ENCODE data around the gene SLC22A16.

The SLC22A16 gene

DNA sequence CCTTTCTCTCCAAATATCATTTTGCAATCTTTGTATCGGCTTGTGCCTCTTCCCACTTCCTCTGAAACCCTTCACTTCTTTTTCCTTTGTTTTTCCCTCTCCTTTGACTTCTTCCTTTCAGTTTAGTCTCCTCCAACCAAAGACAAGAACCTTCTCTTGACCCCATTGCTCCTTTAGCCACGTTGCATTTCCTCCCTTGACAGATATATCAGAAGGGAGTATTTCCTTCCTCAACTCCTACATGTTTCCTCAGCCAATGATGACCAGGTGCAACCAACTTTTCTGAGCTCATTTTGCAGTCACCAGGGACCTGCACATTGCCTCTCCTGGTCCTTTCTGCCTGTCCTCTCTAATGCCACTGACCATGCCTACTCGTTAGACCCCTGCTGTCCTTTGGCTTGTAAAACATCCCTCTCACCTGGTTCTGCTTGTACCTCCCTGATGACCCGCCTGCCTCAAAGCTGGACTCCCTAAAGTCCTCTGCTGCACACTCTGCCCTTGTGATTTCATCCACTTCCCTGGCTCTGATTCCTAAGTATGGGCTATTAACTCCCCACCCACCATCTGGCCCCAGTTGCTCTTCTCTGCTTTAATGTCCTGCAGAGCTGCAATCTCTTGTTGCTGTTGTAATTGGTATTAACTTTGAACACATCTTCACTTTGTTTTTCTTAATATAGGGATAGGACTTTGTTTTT is 27.4 kb downstream of the SLC22A16 start:
- no peak for DNase-seq (ENCODE audit: low read depth in 4 of 4, low spot score in 1 of 4)

DNA sequence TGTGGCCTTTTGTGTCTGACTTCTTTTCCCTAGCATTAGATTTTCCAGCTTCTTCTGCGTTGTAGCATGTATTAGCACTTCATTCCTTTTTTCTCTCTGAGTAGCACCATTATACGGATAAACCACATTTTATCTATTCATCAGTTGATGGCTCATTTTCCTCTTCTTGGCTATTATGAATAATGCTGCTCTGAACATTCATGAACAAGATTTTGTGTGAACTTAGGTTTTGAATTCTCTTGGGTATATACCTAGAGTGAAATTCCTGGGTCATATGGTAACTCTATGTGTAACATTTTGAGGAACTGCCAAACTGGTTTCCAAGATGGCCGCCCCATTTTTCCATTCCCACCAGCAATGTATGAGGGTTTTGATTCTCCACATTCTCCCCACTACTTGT is 28.7 kb downstream of the SLC22A16 start:
- DNase-seq (ENCODE audit: low read depth in 4 of 4, low spot score in 1 of 4), result no peak

DNA sequence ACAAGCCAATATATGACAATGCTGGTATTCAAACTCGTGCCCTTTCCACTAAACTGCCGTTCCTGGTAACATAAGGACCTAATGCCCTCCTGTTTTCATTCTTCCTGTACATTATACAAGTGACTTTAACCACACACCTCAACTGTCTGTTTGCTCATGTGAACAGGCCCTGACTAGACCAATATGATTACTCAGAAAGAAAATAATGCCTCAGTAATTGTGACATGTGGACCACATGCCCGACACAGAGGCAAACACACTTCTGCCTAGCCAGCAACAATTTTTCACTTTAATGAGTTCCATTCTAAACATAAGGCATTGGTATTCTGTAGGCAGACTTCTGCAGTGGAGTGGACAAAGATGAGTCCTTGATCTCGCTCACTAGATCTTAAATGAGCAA is 30.0 kb downstream of the SLC22A16 start:
- DNase-seq (ENCODE audit: low read depth in 4 of 4, low spot score in 1 of 4), result no peak

DNA sequence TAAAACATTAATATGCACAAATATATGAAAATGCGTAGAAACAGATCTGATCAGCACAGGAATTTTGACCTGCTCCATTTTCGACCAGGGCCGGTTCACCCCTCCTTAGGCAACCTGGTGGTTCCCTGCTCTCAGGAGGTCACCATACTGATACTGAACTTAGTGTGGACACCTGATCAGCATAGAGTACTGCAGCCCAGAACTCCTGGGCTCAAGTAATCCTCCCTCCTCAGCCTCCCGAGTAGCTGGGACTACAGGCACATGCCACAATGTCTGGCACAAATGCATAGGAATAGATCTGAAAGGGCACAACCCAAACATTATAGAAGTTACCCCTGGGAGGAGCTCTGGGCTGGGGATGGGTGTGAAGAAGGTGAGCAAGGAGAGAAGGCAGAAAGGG is 36.4 kb downstream of the SLC22A16 start:
- no peak for DNase-seq (ENCODE audit: low read depth in 4 of 4, low spot score in 1 of 4)

DNA sequence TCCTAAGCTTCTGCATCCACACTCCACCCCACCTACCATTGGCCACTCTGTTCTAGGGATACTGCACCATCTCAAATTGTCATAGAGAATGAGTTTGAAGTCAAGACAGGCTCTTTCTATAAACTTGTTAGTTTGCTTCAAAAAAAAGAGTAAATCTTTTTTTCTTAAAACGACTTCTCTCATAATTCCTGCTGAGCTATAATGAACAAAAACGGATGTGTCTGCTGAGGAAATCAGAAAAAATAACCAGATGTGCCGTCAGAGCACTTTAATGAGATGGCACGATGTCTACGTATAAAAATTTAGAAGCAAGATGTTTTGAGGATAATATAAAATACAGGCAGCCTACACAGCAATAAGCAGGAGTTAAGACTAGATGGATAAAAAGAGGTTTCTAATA is 37.1 kb downstream of the SLC22A16 start:
- DNase-seq (ENCODE audit: low read depth in 4 of 4, low spot score in 1 of 4), result no peak

DNA sequence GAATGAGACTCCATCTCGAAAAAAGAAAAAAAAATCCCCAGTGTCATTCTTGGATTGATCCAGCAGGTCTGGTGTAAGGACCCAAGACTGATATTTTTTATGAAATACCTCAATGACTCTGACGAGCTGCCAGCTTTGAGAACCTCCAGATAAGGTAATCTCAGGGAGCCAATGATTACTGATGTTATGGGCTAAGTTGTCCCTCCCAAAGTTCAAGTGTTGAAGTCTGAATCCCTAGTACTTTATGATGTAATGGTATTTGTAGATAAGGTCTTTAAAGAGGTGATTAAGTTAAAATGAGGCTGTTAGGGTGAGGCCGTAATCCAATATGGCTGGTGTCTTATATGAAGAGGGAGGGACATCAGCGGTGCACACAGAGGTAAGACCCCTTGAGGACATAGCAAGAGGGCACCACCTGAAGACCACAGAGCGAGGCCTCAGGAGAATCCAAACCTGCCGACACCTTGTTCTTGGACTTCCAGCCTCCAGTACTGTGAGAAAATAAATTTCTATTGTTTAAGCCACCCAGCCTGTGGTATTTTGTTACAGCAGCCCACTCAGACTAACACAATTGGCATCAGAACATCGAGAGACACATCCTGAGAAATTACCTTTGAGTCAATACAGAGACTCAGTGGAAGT is 41.3 kb downstream of the SLC22A16 start:
- DNase-seq (ENCODE audit: low read depth in 4 of 4, low spot score in 1 of 4), result no peak

DNA sequence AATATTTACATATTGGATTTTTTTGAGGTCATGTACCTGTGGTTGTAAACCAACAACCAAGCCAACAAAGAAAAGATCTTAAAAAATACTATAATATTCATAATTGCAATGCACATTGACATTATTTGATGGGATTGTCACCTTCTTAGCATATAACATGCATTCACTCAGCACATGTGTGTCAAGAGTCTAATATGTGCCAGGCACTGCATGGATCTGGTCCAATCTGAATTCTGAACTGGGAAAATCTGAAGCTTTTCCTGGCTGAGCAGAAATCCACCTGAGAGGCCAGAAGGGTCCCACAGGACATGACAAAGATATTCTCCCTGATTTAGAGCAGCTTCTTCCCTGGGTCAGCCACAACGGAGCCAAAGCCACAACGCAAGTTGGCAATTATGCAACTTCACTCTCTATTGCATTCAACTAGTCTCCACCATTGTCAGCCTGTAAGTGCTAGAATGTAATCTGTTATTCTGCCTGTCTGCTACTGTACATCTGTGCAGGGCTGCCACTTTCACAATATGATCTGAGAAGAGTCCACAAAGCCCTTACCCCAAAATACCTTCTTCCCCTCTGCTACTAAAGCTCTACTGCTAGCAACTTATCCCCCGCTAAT is 44.0 kb downstream of the SLC22A16 start:
- no peak for DNase-seq (ENCODE audit: low read depth in 4 of 4, low spot score in 1 of 4)

DNA sequence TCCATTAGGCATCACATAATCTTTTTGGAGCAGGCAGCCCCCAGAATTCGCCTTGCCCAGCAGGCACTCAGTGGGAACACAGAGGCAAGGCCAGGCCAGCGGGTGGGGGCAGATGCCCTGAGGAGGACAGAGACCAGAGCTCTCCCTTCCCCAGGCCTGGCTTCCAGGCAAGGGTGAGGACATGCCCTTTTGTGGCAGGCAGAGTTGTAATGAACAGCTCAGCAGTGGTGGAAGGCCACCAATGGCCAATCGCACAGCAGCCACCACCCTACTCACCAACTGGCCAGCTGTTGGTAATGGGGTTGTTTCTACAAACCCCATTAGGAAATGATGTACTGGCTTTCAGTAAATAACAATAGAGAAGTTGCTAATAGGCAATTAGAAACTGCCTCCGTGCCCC is 45.7 kb downstream of the SLC22A16 start:
- DNase-seq (ENCODE audit: low read depth in 4 of 4, low spot score in 1 of 4), result no peak

DNA sequence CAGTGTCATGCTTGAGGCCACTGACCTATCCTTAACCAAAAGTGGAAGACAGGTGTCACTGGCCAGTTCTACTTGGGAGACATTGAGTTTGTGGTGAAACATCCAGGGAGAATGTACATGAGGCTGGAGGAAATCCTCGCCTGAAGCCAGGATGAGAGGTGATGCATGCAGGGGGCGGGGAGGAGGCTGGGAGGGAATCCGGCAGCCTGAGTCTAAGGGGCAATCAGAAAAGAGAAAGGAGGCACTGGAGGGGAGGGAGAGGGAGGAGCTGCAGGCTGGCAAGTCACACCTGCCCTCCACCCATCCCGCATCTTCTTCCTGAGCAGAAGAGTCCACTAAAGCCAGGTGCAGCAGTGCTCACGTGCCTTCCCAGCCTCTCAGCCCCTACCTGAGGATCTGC is 46.2 kb downstream of the SLC22A16 start:
- DNase-seq (ENCODE audit: low read depth in 4 of 4, low spot score in 1 of 4), result no peak

DNA sequence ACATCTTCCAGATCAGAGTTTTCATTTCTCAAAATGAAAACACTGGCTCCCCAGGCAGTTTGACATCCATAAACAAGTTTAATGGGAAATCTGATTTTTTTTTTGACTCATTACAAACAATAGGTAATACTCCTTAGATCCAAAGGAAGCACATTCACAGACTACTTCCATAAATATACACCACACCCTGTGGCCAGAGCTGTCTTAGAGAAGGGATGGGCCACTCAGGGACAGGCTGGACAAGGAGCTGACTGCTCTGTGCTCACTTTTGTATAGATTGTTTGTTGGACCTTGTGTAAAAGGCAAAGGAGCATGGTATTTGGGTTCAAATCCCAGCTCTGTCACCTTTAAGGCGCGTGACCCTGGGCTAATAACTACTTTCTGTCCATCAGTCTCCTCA is 48.3 kb downstream of the SLC22A16 start:
- no peak for DNase-seq (ENCODE audit: low read depth in 4 of 4, low spot score in 1 of 4)

DNA sequence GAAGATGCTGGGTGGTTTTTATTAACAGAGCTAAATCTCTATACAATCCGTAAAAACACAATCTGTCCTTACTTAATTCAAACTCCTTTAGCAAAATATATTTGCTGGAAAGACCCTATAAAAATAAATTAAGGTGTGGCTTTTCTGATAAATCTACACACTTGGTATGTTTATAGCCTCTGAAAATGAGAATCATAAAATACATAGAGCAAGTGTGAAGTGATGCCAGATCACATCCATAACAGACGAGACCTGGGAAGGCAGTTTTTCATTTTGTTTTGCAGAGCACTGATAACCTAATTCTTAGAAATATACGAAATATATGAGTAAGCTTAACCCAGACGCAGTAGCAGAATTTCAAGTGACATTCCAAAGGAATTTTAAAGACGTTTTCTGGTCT is 50.6 kb downstream of the SLC22A16 start:
- no peak for DNase-seq (ENCODE audit: low read depth in 4 of 4, low spot score in 1 of 4)

DNA sequence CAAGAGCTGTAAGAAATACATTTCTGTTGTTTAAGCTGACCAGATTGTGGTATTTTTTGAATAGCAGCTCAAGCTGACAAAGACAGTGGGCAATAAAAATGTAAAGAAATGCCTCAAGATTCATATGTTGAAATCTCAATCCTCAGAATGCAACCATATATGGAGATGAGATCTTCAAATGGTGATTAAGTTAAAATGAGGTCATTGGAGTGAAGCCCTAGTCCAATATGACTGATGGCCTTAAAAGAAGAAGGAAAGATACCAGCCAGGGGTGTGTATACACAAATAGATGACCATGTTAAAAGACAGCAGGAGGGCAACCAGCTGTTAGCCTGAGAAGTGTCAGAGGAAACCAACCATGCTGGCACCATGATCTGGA is 54.0 kb downstream of the SLC22A16 start:
- DNase-seq (ENCODE audit: low read depth in 4 of 4, low spot score in 1 of 4), result no peak

DNA sequence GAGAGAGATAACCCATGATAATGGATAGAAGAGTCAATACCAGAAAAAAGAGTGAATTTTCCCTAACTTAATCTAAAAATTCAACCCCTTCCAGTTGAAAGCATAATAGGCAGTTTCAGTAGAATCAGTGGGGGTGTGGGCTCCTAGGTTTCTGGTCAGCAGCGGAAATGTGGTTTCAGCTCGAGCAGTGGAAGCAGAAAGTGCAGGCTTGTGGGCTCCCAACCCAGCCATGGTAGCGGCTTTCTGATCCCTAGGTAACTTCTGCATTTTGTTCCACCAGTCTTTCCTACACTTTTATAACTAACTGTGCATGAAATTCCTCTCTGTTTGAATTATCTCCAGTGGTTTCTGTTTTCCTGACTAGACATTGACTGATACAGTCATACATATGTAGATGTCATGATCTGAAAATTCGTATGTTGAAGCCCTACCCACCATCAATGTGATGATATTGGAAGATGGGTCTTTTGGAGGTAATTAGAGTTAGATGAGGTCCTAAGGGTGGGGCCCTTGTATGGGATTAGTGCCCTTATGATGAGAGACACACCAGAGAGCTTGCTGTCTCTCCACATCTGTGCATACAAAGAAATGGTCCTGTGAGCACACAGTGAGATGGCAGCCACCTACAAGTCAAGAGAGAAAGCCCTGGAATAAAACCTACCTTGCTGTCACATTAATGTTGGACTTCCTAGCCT is 54.5 kb downstream of the SLC22A16 start:
- no peak for DNase-seq (ENCODE audit: low read depth in 4 of 4, low spot score in 1 of 4)

DNA sequence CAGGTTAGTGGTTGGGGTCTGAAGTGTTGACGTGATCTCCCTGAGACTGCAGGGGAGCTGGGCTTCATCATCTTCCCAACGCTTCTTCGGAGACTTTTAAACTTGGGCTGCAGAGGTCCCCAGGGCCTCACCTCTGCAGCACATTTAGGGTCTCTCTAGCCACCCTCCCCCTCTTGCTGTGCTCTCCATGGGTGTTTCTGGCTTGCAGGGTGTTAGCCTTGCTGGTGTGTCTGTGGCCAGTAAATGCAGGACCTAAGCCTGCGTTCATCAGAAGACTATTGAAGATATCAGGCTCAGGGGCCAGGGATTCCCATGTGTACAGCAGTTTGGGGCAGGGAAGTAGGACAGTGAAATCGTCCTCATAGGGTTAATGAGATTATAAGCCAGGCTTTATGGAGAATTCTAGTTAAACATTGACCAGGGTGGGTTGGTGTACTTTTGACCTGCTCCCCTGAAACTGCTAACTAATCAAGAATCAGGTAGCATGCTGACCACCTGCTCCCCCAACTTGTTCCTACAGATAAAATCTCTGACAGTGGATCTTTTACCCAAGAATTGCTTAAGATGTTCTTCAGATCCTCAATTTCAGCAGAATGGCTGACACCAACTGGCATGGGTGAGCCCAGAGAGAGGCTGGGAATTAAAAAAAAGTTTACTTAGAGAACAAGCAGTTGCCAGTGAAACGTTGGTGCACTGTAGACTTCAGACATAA is 57.2 kb downstream of the SLC22A16 start:
- no peak for DNase-seq (ENCODE audit: low read depth in 4 of 4, low spot score in 1 of 4)

DNA sequence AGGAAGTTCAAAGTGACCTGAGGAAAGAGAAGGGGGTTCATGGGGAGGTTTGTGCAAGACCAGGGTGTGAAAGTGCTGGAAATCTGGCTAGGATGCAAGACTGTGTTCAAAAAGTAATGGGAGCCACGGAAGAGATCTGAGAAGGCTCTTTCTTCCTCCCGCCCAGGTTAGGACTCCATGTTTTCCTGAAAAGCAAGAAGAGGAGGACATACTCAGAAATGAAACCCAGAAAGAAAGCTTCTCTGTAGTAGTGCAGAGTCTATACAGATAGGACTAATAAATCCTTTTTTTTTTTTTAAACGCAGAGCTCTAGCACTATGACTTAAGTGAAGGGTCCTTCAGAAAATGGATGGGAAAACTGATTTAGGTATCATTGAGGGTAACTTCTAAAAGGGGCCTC is 57.8 kb downstream of the SLC22A16 start:
- DNase-seq (ENCODE audit: low read depth in 4 of 4, low spot score in 1 of 4), result no peak

DNA sequence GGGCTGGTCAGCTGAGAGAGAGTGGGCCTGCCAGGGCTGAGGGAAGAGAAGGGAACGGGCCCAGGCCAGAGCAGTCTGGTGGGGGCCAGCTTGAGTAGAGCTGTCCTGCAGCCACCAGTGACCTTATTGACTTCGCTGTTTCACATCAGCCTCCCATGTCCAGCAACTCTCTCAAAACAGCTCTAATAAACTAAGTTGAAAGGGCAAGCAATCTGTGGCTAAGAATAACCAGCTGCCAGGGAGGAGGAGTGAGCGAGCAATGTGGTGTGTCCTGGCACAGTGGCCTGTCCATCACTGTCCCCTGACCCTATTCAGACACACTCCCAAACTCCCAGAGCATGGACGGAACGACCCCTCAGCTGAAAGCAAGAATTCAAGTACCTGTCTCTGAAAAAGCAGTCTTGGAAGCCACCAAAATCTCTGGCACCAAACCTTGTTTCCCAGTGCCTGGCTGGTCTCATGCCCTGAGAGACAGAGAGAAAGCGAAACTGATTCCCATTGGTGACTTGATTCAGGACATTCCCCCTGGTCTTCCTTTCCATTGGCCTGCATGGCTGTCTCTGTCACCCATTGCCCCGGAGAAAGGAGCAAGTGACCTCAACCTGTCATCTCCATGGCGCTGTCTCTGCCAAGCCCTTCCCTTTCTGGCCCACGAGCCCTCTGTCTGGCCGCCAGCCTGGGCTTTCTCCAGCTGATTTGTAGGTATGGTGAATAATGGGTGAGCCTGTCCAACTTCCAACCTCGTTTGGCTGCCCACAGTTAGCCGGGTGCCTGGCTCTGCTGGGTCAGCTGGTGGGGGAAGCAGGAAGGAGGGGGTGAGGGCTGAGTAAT is 61.1 kb downstream of the SLC22A16 start, which contains the start of gene DDO:
TSS of gene DDO (minus strand) at position 490 of the 831 bp plus-strand sequence. CDS start 2,113 bp downstream, outside the sequence.
- DNase-seq (ENCODE audit: low read depth in 4 of 4, low spot score in 1 of 4), result no peak

DNA sequence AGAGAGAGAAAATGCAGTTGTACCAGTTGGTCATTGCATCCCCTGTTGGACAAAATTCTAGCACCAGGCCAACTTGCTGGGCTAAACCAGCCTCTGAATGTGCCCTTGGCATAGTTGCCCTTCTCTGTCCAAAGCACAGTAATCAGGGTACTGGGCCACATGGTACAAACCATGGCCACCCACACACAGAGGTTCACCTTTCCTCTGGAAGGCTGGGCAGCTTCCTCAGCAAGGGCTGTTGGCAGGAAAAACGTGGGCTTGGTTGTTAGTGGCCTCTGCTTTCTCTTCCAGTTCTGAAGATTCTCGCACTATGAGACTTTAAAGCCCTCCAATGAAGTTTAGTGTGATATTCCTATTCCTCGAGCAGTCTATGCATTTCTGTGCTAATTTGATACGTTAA is 61.7 kb downstream of the SLC22A16 start:
- no peak for DNase-seq (ENCODE audit: low read depth in 4 of 4, low spot score in 1 of 4)

DNA sequence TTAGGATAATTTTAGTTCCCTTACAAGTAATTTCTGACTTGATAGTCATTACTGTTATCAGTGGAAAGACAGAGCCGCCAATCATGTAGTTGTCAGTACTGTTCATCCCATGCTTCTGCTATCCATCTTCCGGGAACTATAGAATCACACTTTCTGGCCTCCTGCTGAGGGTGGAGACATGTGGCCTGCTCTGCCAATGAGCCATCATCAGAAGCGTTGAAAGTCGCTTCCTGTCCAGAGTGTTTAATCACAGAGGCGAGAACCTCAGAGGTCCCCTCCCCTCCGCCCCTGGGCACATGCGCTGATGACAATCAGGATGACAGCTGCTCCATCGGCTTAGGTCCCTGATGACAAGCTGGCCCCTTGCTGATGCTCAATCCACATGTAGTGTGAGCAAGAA is 64.1 kb downstream of the SLC22A16 start:
- no peak for DNase-seq (ENCODE audit: low read depth in 4 of 4, low spot score in 1 of 4)

DNA sequence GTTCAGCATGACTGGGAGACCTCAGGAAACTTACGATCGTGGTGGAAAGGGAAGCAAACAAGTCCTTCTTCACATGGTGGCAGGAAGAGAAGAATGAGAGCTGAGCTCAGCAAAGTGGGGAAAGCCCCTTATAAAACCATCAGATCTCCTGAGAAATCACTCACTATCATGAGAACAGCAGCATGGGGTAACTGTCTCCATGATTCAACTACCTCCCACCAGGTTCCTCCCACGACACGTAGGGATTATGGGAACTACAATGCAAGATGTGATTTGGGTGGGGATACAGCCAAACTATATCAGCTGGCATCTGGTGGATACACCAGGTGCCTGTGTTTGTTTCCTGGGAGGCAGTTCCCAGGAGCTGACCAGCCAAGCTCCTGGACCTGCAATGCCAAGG is 65.9 kb downstream of the SLC22A16 start:
- no peak for DNase-seq (ENCODE audit: low read depth in 4 of 4, low spot score in 1 of 4)

DNA sequence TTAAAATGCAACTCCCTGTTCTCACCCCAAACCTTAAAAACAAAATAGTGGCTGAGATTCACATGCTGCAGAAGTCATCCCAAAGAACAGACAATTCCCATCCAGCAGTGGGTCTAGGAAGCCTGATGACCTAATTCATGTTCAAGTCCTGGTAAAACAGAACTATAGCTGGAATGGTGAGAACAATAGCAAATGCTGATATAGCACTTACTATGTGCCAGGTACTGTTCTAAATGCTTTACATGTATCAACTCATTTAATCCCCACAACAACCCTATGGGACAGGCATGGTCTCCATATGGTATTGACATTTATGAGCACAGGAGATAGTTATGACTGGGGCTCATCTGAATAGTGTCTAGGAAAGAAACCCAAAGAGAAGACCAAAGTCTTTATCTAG is 66.6 kb downstream of the SLC22A16 start:
- DNase-seq (ENCODE audit: low read depth in 4 of 4, low spot score in 1 of 4), result no peak

DNA sequence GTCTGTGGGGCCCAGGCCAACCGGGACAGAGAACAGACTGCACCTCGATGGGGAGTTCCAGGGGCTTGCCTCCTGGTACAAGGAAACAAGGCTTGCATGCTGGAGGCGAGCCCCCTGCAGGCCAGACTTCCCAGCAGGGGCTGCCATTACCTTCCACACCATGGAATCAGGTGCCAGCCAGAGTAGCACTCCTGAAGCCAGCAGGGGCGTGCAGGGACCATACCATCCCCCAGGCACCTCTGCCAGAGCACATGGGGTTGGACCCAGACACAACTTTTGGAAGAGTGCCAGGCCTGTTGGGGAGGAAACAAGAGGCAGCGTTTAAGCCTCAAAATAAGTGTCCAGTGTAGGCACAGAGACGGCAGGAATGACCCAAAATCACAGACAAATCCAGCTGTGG is 67.5 kb downstream of the SLC22A16 start:
- DNase-seq (ENCODE audit: low read depth in 4 of 4, low spot score in 1 of 4), result no peak

Measured in stimulated activated CD4-positive, alpha-beta T cell treated with anti-CD3 and anti-CD28 coated beads, Interleukin-1b, Interleukin-23, amount 100 ng/mL, for 24 hours (primary cell).